CD4-positive, alpha-beta T cell treated with Interleukin-10 for 1 hour (primary cell): Measurements from ENCODE around the gene SDCBP2.
"Not testable (repeated sequence)": the region's sequence is repeated elsewhere in the genome, so short reads cannot be mapped to it uniquely, and the experiment has no call there.

ENCODE experiments used
- DNase-seq: peaks from one replicate; pipeline ENCODE4 v3.0.0-alpha.2; 2020

SDCBP2 gene

DNA sequence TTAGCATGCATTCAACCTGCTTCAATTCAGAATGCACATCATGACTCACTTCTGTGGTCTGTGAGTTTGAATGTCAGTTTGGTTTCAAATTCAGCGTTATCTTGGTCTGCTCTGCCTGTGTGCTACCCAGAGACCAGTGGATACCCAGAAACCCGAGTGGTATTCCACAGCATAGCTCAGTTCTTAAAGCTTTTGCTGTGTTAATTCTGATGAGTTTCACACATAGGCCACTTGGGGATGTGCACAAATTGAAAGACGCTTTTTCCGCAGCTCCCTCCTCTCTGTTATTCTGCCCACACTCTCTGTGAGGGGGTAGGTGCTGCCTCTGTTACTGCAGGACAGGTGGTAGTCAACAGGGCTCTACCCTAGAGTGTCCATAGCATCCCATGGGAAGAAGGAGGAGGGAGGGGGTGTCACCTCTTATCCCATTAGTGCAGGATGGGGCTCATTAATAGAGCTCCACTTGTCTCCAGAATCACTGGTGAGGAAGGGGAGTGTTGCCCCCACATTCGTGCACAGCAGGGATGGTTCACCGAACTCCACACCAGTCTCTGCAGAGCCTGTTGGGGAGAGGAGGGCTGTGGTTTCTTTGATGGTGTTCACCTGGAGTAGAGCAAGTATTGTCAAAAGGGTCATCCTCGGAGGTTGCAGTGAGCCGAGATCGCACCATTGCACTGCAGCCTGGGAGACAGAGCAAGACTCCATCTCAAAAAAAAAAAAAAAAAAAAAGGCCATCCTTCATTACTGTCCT lies 29.2 kb upstream of the SDCBP2 start:
- no peak for DNase-seq

DNA sequence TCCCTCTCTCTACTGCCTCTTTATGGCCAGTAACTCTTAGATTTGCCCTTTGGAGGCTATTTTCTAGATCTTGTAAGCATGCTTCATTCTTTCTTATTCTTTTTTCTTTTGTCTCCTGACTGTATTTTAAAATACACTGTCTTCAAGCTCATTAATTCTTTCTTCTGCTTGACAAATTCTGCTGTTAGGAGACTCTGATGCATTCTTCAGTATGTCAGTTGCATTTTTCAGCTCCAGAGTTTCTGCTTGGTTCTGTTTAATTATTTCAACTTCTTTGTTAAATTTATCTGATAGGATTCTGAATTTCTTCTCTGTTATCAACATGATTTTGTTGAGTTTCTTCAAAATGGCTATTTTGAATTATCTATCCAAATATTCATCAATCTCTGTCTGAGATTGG lies 25.0 kb upstream of the SDCBP2 start:
- no peak for DNase-seq

DNA sequence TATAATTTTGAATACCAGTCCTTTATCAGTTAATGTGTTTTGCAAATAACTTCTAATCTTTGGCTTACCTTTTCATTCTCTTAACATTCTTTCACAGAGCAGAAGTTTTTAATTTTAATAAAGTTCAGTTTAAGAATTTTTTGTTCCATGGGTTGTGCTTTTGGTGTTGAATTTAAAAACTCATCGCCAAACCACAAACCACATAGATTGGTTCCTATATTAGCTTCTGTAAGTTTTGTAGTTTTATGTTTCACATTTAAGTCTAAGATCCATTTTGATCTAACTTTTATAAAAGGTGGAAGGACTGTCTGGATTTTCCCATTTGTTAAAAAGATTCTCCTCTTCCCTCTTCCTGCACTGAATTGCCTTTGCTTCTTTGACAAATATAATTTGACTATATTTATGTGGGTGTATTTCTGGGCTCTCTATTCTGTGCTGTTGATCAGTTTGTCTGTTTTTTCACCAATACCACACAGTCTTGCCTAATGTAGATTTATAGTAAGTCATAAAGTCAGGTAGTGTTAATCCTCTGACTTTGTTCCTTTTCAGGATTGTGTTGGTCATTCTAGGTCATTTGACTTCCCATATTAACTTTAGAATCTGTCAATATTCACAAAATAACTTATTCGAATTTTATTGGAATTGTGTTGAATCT lies 17.5 kb upstream of the SDCBP2 start:
- DNase-seq: no peak

DNA sequence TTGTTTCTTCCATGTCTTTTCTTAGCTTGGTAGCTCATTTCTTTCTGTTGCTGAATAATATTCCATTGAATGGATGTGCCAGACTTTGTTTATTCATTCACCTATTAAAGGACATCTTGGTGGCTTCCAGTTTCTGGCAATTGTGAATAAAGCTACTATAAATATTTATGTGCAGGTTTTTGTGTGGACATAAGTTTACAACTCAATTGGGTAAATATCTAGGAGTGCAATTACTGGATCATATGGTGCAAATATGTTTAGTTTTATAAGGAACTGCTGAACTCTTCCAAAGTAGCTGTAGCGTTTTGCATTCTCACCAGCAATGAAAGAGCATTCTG lies 16.8 kb upstream of the SDCBP2 start:
- DNase-seq: no peak

DNA sequence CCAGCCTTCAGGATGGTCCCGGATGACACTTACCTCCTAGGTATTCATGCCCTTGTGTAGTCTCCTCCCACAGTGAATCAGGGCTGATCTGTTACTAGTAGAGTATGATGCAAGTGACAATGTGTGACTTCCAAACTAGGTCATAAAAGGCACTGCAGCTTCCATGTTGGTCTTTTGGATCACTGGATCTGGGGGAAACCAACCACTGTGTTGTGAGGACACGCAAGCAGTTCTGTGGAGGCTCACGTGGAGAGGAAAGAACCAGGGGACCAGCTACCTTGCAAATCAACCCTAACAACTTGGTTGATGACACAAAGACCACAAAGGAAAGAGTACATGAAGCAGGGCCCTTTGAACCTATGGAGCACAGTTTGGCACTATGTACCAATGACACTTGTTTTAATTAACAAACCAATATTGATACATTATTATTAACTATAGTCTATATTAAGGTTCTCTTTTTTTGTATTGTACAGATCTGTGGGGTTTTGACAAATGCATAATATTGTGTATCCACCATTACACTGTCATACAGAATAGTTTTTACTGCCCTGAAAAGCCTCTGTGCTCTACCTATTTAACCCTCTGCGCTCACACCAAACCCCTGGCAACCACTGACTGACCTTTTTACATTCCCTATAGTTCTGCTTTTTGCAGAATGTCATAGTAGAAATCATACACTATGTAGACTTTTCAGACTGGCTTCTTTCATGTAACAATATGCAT lies 16.3 kb upstream of the SDCBP2 start:
- no peak for DNase-seq

DNA sequence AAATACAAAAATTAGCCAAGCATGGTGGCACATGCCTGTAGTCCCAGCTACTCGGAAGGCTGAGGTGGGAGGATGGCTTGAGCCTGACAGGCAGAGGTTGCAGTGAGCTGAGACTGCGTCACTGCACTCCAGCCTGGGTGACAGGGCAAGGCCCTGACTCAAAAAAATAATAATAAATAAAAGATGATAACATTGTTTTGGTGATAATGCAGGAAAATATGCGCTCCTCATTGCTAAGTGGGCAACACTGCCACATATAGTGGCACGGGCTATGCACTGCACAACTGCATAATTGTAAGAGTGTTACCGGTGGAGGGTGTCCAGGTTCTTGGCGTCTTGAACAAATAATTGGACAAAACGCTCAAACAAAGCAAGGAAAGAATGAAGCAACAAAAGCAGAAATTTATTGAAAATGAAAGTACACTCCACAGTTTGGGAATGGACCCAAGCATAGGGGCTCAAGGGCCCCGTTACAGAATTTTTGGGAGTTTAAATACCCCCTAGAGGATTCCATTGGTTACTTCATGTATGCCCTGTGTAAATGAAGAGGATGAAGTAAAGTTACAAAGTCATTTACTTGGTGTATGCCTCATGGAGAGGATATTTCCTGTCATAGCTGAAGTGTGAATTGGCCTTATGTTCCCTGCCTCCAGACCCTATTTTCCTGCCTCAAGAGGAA lies 14.6 kb upstream of the SDCBP2 start:
- DNase-seq: not testable (repeated sequence)

DNA sequence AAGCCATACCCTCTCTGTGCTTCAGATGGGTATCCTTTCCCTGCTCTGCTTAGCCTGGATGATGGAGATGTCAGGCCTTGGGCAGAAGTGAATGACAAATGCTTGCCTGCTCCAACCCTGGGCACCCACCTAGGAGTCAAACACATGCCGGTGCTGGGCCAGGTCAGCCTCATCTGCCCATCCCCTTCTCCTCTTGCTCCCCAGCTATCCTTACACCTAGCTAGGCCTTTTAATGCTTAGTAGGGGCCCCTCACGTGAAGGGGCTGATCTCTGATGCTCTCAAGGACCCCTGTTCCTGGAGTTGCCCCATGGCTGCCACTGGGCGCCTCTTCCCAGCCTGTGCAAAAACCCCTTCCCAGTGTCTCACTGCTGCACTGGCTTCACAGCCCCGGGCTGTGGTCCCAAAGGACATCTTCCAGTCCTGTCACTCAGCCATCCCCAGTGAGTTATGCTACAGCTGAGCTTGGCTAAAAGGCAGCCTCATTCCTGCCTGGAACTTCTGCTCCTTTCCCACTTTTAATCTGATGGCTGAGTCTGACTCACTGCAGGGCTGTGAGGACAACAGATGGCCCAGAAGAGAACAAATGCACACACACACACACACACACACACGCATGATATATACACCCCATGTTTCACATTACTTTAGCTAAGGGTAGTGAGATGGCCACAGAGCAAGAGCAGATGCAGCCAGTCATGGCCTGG lies 12.8 kb upstream of the SDCBP2 start:
- DNase-seq: no peak

DNA sequence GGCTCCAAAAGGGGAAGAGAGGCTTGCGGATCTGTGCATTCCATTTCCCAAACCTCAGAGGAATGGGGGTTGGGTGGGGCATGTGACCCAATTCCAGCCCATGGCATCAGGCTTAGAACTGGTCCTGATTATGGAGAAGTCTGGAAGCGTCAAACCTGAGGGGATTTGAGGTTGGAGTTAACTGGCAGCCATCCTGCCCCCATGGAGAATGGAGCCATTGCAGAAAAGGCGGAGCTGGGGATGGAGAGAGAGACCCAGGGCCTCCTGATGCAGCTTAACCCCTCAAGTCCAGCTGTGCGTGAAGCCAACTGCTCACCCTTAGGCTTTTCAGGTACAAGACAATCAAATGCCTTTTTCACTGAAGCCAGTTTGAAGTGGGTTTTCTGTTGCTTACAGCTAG lies 9.9 kb upstream of the SDCBP2 start:
- no peak for DNase-seq

DNA sequence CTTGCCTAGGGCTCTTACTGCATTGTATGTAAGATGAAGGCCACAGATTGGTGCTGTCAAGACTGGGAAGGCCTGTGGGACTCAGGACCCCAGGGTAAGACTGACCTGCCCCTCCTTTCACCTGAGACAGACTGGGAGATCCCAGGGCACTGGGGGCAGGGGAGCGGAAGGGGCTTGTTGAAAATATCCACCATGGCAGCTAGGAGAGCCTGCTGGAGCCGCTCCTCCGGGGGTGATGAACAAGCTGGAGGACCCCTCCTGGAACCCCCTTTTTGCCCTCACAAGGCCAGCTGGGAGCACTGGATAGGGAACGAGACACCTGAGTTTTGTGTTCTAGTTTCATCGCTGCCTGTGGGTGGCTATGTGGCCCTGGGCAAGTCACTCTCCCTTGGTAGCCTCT lies 9.2 kb upstream of the SDCBP2 start:
- no peak for DNase-seq

DNA sequence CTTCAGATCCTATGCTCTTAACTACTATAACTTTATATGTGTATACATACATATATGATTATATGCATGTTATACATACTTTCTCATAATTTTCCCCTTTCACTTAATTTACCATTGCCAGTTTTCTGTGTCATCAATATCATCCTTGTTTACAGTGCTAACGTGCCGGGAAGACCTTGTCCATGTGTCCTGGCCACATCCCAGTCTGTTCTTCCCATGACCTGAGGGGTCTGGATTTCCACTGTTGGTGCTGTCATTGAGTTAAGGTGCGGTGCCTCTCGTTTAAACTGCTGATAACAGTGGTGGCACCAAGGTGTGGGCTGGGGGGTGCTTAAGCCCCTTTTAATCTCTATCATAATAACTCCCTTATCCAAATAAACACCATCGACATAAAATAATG lies 8.5 kb upstream of the SDCBP2 start:
- no peak for DNase-seq

DNA sequence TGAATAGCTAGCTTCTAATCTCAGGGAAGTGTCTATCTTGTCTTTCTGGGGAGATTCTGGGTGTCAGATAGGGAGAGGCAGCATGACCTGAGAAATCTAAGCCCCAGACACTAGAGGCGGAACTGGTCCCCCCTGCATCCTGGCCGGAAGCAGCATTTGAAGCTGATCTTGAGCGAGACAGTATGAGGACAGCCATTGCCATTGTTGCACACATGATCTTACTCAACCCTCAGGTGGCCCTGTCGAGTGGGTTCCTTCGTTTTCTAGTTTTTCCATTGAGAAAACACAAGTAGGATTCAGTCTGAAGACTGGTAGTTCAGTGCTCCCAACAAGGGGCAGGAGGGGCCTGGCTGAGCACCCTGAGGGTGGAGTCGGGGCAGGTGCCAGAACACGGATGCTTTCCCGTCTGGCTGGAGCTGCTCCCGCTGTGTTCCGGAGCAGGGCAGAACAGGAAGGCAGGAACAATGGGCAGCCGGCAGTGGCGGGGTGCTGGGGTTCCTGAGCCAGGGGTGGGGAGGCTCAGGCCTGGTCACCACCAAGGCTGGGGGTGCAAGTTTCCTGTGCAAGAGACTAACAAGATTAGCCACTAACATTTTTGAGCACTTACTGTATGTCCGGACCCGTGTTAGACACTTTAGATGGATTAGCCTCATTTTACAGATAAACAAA lies 7.9 kb upstream of the SDCBP2 start:
- no peak for DNase-seq

DNA sequence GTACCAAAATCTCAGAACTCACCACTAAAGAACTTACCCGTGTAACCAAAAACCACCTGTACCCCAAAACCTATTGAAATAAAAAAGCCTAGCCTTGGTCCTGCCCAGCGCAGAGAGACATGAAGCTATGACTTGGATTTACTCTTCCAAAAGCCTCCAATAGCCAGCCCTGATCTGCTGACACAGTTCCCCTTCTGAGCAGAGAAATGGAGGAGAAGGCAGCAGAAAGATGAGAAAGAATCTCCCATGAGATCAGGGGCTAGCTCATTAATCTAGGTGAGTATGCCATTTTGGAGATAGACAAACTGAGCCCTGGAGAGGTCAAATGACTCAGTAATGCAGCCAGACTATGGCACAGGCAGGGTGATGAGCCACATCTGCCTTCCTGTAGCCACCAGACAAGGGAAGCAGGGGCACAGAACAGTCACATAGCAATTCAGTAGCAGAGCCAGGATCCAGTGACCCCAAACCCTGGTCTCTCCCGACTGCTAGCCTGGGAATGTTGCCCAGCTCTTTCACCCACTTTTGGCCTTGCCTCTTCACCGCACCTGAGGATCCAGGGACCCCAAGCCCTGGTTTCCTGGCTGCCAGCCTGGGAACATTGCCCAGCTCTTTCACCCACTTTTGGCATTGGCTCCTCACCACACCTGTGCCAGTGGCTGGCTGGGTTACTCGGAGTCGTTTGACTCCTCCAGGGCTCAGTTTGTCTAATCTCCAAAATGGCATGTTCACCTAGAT lies 7.2 kb upstream of the SDCBP2 start:
- DNase-seq: no peak

DNA sequence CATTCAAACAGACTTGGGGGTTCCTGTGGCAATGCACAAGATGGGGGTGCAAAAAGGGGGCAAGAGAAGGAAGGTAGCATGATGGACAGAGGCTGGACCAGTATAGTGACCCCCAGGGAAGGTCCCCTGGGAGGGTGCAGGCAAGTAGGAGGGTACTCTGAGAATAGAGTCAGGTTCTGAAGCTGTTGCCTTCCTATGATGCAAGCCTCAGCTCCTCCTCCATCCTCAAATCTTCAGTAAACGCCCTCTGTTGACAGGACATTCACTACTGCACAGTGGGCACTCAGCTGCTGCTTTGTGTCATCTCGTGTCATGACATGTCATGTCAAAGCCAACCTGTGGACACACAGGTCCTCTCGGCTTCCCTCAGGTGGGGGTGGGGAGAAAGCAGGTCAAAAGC lies 5.8 kb upstream of the SDCBP2 start:
- no peak for DNase-seq

DNA sequence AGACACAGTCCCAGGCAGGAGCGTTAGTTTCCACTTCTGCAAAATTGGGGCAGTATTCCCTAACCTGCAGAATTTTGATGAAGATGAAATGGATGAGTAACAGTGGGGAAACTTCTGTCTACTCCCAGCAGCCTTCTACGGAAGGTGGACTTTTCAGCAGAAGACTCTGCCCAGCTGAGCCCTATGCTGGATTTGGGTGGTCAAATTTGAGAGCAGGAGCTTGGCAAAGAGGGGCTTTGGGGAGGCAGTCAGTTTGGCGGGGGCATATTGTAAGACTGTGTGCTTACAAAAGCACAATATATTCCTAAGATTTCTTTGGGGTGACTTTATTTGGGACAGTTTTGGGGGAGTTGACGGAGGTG lies 5.4 kb upstream of the SDCBP2 start:
- no peak for DNase-seq

DNA sequence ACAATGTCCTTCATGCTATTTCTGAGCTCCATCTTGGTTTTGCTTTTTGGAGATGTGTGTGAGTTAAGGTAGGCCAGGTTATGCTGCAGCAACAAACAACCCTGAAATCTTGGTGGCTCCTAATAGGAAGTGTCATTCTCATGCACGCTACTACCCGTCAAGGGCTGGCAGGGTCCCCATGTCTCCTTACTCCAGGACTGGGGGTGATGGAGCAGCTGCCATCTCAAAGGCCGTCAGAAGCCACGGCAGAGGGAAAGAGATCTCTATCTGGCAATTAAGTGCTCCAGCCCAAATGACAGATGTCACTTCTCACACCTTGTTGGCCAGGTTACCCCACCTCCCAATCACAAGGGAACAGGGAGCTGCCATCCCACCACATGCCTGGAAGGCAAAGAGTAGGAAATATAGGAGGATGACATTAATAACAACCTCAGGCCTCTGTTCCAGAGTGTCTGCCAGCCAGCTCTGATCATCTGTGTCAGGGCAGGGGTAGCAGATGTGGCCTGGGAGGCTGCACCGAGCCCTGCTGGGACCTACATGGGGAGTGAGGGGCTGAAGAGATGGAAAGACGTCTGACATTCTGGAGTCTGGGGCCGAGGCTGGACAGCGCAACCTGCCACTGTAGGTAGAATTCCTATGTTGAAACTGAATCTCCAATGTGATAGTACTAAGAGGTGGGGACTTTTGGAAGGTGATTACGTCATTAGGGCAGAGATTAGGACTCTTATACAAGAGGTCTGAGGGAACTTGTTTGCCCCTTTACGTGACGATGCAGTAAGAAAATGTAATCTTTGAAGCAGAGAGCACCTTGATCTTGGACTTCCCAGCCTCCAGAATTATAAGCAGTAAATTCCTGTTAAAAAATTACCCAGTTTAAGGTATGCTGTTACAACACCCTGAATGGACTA lies 4.8 kb upstream of the SDCBP2 start:
- DNase-seq: no peak

DNA sequence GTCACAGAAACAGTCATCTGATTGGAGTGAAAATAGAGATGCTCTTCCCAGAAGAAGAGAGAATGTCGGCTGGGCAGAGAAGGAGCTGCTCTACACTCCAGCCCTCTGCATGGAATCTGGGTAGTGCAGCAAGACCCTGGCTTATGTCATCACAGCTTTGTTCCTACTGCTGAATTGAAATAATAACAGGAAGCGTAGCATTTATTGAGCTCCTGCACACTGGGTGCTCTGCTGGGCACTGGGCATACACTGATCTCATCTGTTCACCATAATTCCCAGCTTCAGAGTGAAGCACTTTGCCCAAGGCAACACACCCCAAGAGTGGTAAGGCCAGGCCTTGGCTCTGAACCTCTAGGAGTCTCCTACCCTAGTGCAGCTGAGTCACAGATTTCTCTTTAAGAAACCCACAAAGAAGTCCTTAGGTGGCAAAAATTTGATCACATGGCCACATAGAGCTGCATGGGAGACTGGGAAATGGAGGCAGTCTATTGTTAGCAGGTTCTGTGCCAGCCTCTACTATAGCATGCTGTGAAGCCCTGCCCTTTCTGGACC lies 3.9 kb upstream of the SDCBP2 start:
- DNase-seq: no peak

DNA sequence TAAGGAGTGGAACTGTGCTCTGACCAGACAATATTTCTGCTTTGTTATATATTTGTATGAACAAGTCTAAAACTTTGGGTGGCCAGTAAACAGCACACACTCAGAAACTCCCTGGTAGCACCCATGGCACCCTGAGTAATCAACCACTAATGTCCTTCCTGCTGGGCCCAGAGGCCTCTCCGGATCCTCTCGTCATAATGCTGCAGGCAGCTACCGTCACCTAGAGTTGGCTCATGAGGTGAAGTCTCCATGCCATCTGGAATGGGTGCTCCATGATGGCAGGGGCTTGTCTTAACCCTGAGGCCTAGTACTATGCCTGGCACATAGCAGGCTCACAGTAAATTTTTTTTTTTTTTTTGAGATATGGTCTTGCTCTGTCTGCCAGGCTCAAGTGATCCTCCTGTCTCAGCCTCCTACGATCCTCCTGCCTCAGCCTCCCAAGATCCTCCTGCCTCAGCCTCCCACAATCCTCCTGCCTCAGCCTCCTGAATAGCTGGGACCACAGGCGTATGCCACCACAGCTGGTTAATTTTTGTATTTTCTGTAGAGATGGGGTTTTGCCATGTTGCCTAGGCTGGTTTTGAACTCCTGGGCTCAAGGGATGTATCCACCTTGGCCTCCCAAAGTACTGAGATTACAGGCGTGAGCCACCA lies 3.0 kb upstream of the SDCBP2 start:
- no peak for DNase-seq

DNA sequence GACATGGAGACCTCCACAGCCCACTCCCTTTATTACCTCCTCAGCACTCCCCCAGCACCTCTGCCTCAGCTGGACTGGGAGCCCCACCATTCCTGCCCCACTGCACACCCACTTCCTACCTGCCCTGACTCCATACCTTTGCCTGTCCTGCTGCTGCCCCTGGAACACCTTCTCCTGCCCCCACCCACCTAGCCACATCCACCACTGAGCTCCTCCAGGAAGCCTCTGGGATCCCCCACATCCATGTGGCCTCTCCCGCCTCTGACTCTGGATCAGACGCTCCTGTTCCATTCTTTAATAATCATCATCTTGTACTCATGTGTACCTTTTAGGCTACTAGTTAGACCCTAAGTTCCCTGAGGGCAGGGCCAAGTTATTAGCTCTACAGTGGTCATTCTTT lies 2.2 kb upstream of the SDCBP2 start:
- no peak for DNase-seq

DNA sequence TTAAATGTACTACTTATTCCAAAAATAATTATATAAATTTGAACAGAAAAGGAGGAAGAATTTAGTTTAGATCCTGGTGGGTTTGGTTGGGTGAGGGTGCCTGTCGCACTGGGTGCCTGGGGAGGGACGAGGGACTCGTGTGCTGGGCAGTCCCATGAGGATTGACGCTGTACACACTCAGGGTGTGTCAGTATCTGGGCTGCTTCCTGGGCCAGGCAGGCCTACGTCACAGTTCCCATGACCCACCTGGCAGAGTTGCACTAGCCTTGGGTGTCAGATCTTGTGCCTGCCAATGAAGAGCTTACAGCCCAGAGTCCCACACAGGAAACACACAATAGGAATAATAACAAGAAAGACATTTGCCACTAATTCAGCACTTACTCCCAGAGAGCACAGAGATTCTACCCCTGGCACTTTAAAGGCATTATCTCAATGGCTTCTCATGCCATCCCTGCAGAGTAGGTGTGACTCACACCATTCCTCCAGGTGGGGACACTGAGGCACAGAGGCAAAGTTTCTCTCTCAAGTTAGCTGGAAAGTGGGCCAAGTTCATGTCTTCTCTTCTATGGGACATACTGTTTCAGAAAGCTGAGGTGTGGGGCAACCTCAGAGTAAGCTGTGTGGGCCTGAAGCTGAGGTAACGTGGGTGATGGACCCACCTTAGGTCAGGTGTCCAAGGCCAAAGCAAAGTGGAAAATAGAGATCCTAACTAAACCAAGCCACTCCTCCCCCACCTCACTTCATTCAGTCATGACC lies 1.3 kb upstream of the SDCBP2 start:
- DNase-seq: peak; percentile 58
